Measurements from ENCODE around the gene DKK1.
"Not testable (repeated sequence)": the region's sequence is repeated elsewhere in the genome, so short reads cannot be mapped to it uniquely, and the experiment has no call there.

Gene DKK1

GRCh38 chr10:52353205-52353604, 39.1 kb downstream of the DKK1 start:
- no peak overlapping the region for H3K4me3 ChIP-seq (ENCODE audit: low read depth in 1 of 2, low read length in 1 of 2)
- no peaks in the 10 kb centered on the region for H3K27me3 ChIP-seq
- no peaks in the 10 kb centered on the region for H3K4me1 ChIP-seq (ENCODE audit: control insufficient read depth in 1 of 2, insufficient read depth in 1 of 2, low read depth in 1 of 2, low read length in 1 of 2)
- H3K36me3 ChIP-seq = no peaks in the 10 kb centered on the region
- no peak for TF ChIP-seq CTCF (IDR thresholded peaks at IDR 0.05)
- no peak overlapping the region for H3K27ac ChIP-seq
- H3K9me3 ChIP-seq = no peaks in the 10 kb centered on the region

GRCh38 chr10:52353960-52354394, 39.9 kb downstream of the DKK1 start:
- Histone ChIP-seq H3K27me3 (no peaks in the 10 kb centered on the region), H3K27ac (no peak overlapping the region), H3K4me3 (ENCODE audit: low read depth in 1 of 2, low read length in 1 of 2) (no peak overlapping the region), H3K36me3 (no peaks in the 10 kb centered on the region), H3K9me3 (no peaks in the 10 kb centered on the region), H3K4me1 (ENCODE audit: control insufficient read depth in 1 of 2, insufficient read depth in 1 of 2, low read depth in 1 of 2, low read length in 1 of 2) (no peaks in the 10 kb centered on the region)
- no peak for TF ChIP-seq CTCF (IDR thresholded peaks at IDR 0.05)

GRCh38 chr10:52357971-52358370, 43.9 kb downstream of the DKK1 start:
- Histone ChIP-seq H3K36me3 (no peaks in the 10 kb centered on the region), H3K4me3 (ENCODE audit: low read depth in 1 of 2, low read length in 1 of 2) (no peak overlapping the region), H3K27me3 (no peaks in the 10 kb centered on the region), H3K4me1 (ENCODE audit: control insufficient read depth in 1 of 2, insufficient read depth in 1 of 2, low read depth in 1 of 2, low read length in 1 of 2) (no peaks in the 10 kb centered on the region), H3K9me3 (no peaks in the 10 kb centered on the region), H3K27ac (no peak overlapping the region)
- TF ChIP-seq CTCF (IDR thresholded peaks at IDR 0.05) = no peak

- no peak for TF ChIP-seq CTCF (IDR thresholded peaks at IDR 0.05)
- no peaks in the 10 kb centered on the region for H3K9me3 ChIP-seq
- no peak overlapping the region for H3K4me3 ChIP-seq (ENCODE audit: low read depth in 1 of 2, low read length in 1 of 2)
- no peaks in the 10 kb centered on the region for H3K36me3 ChIP-seq
- H3K27me3 ChIP-seq = no peaks in the 10 kb centered on the region
- H3K4me1 ChIP-seq (ENCODE audit: control insufficient read depth in 1 of 2, insufficient read depth in 1 of 2, low read depth in 1 of 2, low read length in 1 of 2) = no peaks in the 10 kb centered on the region
- no peak overlapping the region for H3K27ac ChIP-seq
Measured at GRCh38 chr10:52359441-52359840, 45.4 kb downstream of the DKK1 start.

- H3K9me3 ChIP-seq = not testable (repeated sequence)
Measured at GRCh38 chr10:52365547-52366432, 51.7 kb downstream of the DKK1 start.

More at GRCh38 chr10:52365547-52366432, 51.7 kb downstream of the DKK1 start:
- not testable (repeated sequence) for H3K27me3 ChIP-seq; H3K4me3 ChIP-seq (ENCODE audit: low read depth in 1 of 2, low read length in 1 of 2); H3K27ac ChIP-seq; H3K4me1 ChIP-seq (ENCODE audit: control insufficient read depth in 1 of 2, insufficient read depth in 1 of 2, low read depth in 1 of 2, low read length in 1 of 2); H3K36me3 ChIP-seq
